Fibroblast of skin of abdomen (primary cell): ENCODE results near the gene N4BP2.

ENCODE experiments used
- DNase-seq: peaks from one replicate; pipeline ENCODE4 v3.0.0-alpha.2; 2013

N4BP2 gene

GRCh38 chr4:40157436-40157835, 100.8 kb downstream of the N4BP2 start:
- no peak for DNase-seq

- DNase-seq, result no peak
These were observed 103.6 kb downstream of the N4BP2 start for GRCh38 chr4:40160258-40160657.

GRCh38 chr4:40164459-40164858, 107.8 kb downstream of the N4BP2 start:
- DNase-seq, result peak; percentile 33

- DNase-seq, result no peak
These were observed 109.3 kb downstream of the N4BP2 start for GRCh38 chr4:40165916-40166315.

GRCh38 chr4:40168070-40168469, 111.4 kb downstream of the N4BP2 start:
- no peak for DNase-seq

- no peak for DNase-seq
These were observed 113.9 kb downstream of the N4BP2 start for GRCh38 chr4:40170588-40170987.

GRCh38 chr4:40173470-40173875, 116.8 kb downstream of the N4BP2 start:
- no peak for DNase-seq

GRCh38 chr4:40176602-40177001, 120.0 kb downstream of the N4BP2 start:
- no peak for DNase-seq

- no peak for DNase-seq
These were observed 120.9 kb downstream of the N4BP2 start for GRCh38 chr4:40177591-40177990.

GRCh38 chr4:40178672-40179071, 122.0 kb downstream of the N4BP2 start:
- DNase-seq, result no peak

- no peak for DNase-seq
These were observed 122.7 kb downstream of the N4BP2 start for GRCh38 chr4:40179360-40179759.

- DNase-seq, result peak; percentile 91
These were observed 123.7 kb downstream of the N4BP2 start for GRCh38 chr4:40180356-40180755.

- no peak for DNase-seq
These were observed 125.4 kb downstream of the N4BP2 start for GRCh38 chr4:40182001-40182400.

GRCh38 chr4:40182954-40183353, 126.3 kb downstream of the N4BP2 start:
- no peak for DNase-seq

GRCh38 chr4:40183615-40184411, 127.2 kb downstream of the N4BP2 start:
- DNase-seq, result no peak

- peak; percentile 42 for DNase-seq
These were observed 129.4 kb downstream of the N4BP2 start for GRCh38 chr4:40185830-40186664.

- DNase-seq, result no peak
These were observed 130.0 kb downstream of the N4BP2 start for GRCh38 chr4:40186665-40187014.

GRCh38 chr4:40187386-40187906, 130.8 kb downstream of the N4BP2 start:
- no peak for DNase-seq

GRCh38 chr4:40190019-40190418, 133.4 kb downstream of the N4BP2 start:
- DNase-seq, result no peak

- DNase-seq, result no peak
These were observed 133.8 kb downstream of the N4BP2 start for GRCh38 chr4:40190465-40190864.

- no peak for DNase-seq
These were observed 134.5 kb downstream of the N4BP2 start for GRCh38 chr4:40190880-40191815.
